GM19468 (cell line): ENCODE data around the gene PPP1CA.

Experiments used
- ATAC-seq: cut with Tn5 transposase; IDR thresholded peaks from one replicate; pipeline ENCODE4 v1.9.1; 2021; ENCODE audit warnings: mild to moderate bottlenecking, moderate library complexity, moderate number of reproducible peaks; ENCODE audit not compliant: unreplicated experiment; ENCODE audit errors: extremely low read depth

The PPP1CA gene

GRCh38 chr11:67390947-67391303 is 10.7 kb downstream of the PPP1CA start:
- ATAC-seq: no peak

DNA sequence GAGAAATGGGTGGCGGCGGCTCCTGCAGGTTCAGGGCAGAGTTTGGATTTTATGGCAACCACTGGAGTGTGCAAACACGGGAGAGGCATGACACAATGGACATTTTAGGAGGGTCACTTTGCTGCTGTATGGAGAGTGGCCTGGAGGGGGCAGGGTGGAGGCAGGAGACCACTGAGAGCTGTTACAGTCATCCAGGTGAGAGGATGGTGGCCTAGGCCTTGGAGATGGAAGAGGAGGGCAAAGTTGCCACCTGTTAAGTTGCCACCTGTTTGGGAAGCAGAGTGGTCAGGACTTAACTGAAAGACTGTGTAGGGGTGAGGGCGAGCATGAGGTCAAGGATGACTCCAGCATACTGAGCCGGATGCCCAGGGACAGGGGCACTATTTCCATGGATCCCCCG is 12.2 kb downstream of the PPP1CA start:
- ATAC-seq: no peak

DNA sequence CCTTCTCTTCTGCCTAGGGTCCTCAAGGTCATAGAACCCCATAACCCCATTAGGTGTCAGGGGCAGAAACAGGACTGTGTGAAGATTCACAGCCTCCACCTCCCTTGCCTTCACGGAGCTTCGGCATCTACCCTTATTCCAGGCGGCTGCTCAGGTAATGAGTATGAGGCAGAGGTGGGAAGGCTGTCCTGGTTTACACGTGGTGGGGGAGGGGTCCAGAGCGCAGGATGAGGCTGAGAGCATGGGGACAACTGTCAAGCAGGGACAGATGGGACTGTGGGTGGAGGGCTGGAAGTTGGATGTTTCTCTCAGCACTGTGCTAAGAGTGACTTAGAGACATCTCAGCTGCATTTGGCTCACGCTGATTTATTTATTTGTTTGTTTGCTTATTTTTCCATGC is 14.1 kb downstream of the PPP1CA start:
- no peak for ATAC-seq

DNA sequence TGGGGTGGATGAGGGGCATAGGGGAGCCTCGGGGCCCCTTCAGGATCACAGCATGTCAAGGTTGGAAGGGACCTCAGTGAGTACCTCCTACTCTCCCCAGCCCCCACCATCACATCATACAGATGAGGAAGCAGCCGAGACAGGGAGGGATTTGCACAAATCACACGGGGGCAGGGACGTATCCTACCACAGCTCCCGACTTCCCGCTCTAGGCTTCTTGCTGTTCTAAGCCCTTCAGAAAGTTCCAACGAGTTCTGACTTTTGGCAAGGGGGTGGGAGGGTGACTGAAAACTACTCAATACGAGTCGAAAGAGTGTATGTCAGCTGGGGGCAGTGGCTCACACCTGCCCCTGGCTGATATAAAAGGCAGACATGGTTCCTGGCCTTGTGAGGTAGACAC is 14.6 kb downstream of the PPP1CA start:
- ATAC-seq: no peak

- no peak for ATAC-seq
Observed at GRCh38 chr11:67384851-67385366, 16.7 kb downstream of the PPP1CA start.

DNA sequence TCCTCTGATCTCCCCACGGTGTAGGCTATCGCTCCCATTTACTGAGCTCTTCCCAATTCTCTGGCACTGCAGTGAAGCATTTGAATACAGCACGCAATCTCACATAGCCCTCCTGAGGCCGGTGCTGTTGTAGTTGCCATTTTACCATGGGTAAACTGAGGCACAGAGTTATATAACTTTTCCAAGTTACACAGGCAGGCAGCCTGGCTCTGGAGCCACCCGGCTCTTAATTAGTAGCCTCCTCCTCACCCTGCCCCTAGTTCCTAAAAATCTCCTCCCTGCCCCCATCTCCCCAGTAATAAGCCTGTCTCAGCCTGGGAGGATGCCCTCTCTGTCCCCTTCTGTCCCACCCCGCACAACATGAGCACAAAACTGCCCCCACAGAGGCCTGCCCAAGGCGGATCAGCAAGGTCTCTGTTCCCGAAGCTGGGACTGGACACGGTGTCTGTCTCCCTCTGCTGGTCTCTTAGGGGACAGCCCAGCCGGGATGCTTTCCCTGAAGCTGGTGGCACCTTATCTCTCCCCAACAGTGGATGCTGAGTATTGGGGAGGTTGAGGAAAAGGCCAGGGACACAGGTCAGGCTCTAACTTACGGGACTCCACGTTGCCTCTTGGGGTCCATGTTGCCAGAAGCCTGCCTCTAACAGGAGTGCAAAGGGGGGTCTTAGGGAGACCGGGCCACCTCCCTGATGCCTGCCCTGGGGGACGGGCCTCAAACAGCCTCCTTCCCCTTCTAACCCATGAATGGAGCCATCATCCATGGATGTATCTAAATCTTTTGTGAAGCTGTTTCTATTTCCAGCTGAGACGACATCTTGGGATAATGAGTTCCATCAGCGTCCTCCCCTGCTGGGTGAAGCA is 19.2 kb downstream of the PPP1CA start:
- no peak for ATAC-seq

GRCh38 chr11:67381244-67381972 is 20.2 kb downstream of the PPP1CA start:
- ATAC-seq: no peak

GRCh38 chr11:67379061-67380058 is 22.3 kb downstream of the PPP1CA start:
- ATAC-seq: no peak

DNA sequence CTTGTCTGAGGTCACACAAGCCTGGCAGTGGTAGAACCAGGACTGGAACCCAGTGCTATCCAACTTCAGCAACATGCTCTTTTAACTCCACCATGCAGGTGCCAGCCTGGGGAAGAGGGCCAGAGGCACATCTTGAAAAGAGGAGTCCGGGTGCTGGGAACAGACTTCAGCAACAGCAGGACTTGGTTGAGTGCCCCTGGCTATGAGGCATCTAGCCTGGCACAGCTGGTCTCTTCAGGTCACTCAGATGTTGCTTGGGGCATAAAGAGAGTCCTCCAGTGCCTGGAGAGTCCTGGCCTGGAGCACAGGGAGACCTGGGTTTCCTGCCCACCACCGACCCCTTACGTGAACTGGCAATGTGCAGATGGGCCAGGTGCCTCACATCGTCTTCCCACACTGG is 23.1 kb downstream of the PPP1CA start:
- no peak for ATAC-seq

- ATAC-seq: no peak
Observed at GRCh38 chr11:67376873-67377808, 24.5 kb downstream of the PPP1CA start.

- ATAC-seq: no peak
Observed at GRCh38 chr11:67376063-67376820, 25.4 kb downstream of the PPP1CA start.

GRCh38 chr11:67375320-67376055 is 26.2 kb downstream of the PPP1CA start:
- no peak for ATAC-seq

DNA sequence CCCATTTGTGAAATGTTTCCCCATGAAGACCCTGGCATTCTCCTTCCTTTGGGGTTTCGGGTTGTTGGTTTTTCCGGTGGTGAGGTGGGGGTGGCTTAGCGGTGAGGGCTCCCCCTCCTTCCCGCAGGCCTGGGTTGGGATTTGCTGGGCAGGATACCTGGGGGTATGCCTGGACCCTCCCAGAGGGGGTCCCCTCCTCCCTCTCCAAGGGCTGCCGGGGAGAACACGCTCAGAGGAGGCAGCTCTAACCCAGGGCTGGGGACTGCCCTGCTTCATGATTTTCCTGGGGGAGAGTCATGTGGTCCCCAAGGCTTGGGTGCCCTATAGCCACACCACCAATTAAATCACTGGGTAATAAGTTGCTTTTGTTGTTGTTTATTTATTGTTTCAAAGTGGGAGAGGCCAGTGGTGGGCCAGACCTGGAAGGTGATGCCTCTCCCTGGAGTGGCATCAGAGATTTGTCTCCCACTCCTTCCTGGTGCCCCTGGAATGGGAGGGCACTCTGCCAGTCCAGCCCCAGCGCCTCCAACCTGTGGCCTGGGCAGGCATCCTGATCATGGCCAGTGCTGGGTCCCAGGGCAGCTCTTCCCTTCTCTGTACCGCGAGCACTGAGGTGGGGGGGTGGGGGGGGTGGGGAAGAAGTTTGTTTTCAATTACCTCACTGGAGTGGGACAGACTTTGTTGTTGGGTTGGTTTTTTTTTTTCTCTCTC is 26.9 kb downstream of the PPP1CA start:
- ATAC-seq: no peak

DNA sequence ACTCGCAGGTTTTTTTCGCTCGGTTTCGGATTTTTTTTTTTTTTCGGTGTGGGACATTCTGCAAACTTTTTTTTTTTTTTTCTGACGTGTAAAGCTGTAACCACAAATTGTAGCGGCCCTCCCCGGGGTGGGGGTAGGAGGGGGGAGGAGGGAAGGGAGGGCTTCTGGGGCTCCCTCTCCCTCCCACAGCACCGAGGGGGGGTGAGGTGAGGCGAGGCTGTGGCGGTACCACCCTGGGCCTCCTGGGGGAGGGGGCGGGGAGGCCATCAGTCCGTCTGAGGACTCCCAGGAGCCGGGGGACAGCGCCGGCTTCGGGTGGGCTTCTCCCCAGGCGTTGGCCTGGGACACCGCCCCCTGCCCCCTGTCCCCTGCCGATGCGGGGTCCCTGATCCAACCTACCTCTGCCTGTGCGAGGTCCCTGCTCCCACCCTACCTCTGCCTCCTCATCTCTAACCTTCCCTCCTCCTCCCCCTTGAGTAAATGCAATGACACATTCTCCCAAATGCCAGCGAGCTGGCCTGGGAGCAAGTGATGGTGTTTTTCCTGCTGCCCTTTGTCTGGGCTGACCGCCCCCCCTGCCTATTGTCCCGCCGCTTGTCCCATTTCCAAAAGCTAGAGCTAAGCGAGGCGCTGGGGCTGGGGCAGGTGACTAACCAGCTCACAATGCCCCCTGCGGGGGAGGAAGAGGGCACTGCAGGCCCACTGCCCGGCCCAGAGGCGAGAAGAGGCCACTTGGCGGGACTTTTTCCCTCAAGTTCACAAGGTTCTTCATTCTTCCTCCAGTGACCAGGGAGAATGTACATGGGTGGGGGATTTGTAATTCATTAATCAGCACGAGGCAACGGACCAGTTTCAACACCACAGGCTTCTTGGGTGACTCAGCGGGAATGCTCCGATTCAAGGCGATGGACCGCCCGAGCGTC is 27.7 kb downstream of the PPP1CA start:
- ATAC-seq: no peak

GRCh38 chr11:67372993-67373647 is 28.5 kb downstream of the PPP1CA start, which contains the start of gene CLCF1:
Gene CLCF1 (minus strand): TSS chr11:67373598. CDS start chr11:67373539, 59 bp downstream.
- no peak for ATAC-seq
